GM12865 (cell line): ENCODE measurements around the gene HOGA1.

ENCODE experiments used
- DNase-seq: peaks from one replicate; pipeline ENCODE4 v3.0.0; 2010; ENCODE audit warnings: low read depth
- H3K4me3 ChIP-seq: 2 replicates; pipeline ENCODE4 v1.5.1; 2011; ENCODE audit warnings: mild to moderate bottlenecking, low read depth, low read length, control low read depth
- CTCF ChIP-seq: IDR thresholded peaks from 2 replicates; pipeline ENCODE4 v1.5.1; 2011; ENCODE audit warnings: low read length, control low read depth, low read depth, inconsistent platforms; ENCODE audit not compliant: insufficient read depth; ENCODE audit errors: missing control alignments

HOGA1 gene

GRCh38 chr10:97627731-97628130 is 43.5 kb downstream of the HOGA1 start:
- no peak overlapping the region for H3K4me3 ChIP-seq
- no peak for TF ChIP-seq CTCF
- DNase-seq = no peak

DNA sequence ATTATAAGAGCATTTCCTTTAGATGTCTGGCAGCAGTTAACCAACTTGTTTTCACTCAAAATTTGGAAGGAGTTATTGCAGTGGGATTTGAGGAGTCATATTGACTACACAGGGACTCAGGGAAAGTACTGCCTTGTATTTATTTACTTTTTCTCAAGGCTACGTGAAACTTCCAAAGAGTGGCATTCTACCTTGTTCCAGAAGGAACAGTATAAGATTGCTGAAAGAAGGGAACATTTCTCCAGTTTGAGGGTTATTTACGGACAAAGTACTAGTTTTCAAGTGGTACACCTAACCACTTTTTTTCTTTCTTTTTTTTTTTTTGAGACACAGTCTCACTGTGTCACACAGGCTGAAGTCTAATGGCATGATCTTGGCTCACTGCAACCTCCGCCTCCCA is 44.0 kb downstream of the HOGA1 start:
- TF ChIP-seq CTCF = no peak
- DNase-seq = no peak
- H3K4me3 ChIP-seq = no peak overlapping the region

GRCh38 chr10:97629289-97629688 is 45.1 kb downstream of the HOGA1 start:
- DNase-seq = no peak
- TF ChIP-seq CTCF = no peak
- H3K4me3 ChIP-seq = no peak overlapping the region

DNA sequence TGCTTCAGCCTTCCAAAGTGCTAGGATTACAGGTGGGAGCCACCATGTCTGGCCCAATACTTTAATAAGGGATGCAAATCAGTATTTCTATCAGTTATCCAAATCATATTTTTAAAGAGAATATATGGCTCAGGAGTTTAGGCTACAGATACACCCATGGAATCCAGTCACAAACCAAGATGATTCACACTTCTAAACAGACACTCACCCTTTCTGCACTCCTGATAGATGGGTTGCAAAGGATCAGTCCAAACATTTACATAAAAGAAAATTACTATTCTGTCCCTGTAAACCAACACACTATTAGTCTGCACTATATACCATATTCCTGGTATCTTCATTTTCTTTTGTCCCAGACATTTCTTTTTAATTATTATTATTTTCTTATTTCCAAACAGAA is 46.9 kb downstream of the HOGA1 start:
- H3K4me3 ChIP-seq = no peak overlapping the region
- no peak for TF ChIP-seq CTCF
- no peak for DNase-seq

DNA sequence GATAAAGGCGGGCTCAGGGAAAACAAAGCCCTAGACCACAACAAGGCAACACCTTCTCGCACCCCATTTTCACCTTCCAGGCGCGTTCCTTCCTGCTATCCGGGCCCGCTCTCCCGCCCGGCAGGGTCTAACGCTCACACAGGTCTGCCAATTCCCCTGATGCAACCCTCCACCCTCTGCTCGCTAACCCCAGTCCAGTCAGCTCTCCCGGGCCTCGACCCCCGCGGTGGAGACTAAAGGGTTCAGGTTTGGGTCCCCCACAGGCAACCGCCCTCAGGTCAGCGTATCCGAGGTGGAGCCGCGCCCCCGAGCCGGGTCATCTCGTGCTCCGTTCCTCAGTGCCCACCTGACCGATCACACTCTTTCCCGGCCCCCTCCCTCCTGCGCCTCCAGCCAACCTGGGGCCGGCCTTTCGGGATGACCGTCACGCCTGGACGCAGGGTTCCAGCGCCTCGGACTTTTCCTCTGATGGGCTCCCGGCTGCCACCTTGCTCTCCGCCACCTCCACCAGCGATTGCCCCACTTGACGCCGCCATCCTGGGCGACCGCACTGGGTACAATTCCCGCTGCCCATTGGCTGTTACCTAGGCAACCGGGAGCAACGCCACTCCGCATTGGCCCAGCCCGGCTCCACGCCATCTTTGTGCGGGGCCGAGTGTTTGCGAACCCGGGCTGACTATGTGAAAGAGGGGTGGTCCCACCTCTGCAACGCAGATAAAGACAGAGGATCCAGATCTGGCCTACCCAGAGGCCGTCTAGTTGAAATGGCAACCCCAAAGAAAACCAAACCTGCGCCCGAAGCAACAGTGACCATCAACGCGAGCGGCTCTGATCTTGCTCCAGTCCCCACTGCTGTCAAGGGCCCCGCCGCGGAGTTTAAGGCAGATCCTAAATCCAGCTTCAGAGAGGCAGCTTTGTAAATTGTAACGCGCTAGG is 49.0 kb downstream of the HOGA1 start, which contains the start of gene MORN4:
MORN4 (minus strand) TSS at position 552 of the 936 bp plus-strand sequence. CDS start 13,847 bp downstream, outside the sequence.
- peak; percentile 93 for DNase-seq
- peak within 1 kb of the TSS; percentile 91 for H3K4me3 ChIP-seq
- no peak for TF ChIP-seq CTCF

GRCh38 chr10:97633921-97634320 is 49.7 kb downstream of the HOGA1 start:
- TF ChIP-seq CTCF = no peak
- peak overlapping the region; percentile 91 for H3K4me3 ChIP-seq
- DNase-seq = no peak
